Stimulated activated CD4-positive, alpha-beta T cell treated with anti-CD3 and anti-CD28 coated beads, Interleukin-12 subunit alpha, Interleukin-12 subunit beta, amount 100 ng/mL, for 24 hours (primary cell): ENCODE results near the gene DUSP28.

Experiments used
- DNase-seq, 2 experiments: peaks; one replicate each; pipeline ENCODE4 v3.0.0-alpha.2; 2020; ENCODE audit warnings: low read depth in 2 of 2

DUSP28 gene

DNA sequence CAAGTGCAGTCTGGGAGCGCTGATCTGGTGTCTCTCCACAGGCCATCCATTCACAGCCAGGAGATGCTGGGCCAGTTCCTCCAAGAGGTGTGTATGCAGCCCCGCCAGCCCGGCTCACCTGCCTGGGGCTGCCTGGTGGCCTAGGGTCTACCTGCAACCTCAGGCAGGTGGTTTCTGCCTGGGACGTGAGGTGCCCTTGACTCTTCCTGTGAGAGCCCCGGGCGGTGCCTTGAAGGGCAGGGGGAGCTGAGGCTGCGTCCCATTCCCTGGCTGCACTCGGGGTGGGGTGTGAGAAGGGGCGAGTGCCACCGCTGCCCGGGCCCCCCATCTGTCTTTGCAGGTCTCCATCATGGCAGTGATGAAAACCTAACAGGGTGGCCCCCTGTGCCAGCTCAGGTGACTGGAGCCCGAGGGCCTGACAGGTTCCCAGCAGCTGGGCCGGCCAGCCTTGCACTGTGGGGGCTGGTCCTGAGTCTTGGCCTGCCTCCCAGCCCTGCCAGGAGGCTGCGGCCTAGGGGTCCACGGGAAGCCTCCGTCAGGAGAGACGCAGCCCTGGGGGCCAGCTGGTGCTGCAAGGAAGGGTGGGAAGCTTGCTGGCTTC, 38.3 kb downstream of the DUSP28 start:
- DNase-seq = no peak

DNA sequence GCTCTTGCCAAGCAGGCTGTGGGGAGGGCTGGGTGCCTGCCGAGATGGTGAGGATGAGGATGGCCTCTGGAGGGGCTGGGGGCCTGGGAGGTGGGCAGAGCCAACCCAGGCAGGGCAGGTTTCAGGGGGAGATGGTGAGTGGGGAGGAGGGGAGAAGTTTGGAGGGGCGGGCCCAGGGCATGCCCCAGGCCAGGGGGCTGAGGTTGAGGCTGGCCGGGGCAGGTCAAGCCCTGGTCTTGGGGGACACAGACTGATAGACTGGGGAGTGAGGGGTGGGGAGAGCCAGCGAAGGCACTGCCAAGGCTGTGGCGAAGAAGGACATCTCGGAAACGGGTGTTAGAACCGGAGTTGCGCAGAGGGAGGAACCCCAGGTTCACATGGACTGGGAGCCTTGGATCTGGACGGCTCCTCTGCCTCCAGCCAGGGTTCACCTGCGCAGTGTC, 39.0 kb downstream of the DUSP28 start:
- DNase-seq = no peak

GRCh38 chr2:240600451-240600961, 40.3 kb downstream of the DUSP28 start:
- no peak for DNase-seq

DNA sequence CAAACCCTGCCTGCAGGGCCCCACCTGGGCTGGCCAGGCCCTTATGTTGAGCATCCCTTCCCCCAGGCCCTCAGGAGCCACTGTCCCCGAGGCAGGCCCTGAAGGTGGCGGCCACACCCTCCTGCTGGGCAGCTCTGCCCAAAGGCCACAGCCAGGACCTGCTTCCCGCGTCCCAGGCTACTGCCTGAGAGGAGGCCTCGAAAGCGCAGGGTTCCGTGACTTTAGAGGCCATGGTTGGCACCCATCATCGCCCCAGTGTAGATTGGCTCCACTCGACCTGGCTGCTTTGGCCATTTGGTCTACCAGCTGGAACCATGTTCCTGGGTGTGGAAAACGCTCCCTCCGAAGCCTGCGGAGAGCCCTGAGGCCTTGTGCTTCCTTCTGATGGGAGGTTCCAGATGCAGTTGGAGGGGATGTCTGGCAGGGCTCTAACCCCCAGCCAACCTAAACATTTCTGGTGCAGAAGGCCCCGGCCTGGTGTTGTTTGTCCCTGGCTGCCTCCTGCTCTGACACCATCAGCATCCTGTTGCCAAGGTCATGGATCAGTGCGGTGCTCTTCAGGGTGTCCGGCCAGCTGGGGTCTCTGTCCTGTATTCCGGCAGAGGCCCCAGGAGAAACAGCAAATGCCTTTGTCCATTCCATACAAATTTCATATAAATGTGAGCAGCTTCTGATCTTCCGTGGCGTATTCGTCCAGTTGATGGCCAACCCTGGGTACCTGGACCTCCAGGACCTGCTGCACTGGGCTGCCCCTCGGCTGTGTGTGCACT, 41.1 kb downstream of the DUSP28 start:
- no peak for DNase-seq

DNA sequence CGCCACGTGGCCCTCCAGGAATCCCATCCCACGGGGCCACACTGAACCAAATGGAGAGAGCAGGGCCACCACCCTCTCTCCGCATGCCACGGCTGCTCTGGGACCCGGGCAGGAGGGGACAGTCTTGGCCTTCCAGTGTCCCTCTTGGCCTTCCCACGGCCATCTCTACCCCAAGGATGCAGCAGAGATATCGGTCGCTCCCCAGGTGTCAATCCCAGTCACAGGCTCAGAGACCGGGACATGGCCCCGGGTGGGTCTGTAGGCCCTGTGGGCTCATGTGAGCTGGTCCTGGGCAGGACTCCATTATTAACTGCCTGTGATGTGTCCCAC, 41.6 kb downstream of the DUSP28 start:
- DNase-seq = no peak

- no peak for DNase-seq
Observed at GRCh38 chr2:240602266-240603050, 42.3 kb downstream of the DUSP28 start.

GRCh38 chr2:240603081-240603835, 43.1 kb downstream of the DUSP28 start:
- DNase-seq = no peak

GRCh38 chr2:240603846-240604245, 43.7 kb downstream of the DUSP28 start:
- no peak for DNase-seq

DNA sequence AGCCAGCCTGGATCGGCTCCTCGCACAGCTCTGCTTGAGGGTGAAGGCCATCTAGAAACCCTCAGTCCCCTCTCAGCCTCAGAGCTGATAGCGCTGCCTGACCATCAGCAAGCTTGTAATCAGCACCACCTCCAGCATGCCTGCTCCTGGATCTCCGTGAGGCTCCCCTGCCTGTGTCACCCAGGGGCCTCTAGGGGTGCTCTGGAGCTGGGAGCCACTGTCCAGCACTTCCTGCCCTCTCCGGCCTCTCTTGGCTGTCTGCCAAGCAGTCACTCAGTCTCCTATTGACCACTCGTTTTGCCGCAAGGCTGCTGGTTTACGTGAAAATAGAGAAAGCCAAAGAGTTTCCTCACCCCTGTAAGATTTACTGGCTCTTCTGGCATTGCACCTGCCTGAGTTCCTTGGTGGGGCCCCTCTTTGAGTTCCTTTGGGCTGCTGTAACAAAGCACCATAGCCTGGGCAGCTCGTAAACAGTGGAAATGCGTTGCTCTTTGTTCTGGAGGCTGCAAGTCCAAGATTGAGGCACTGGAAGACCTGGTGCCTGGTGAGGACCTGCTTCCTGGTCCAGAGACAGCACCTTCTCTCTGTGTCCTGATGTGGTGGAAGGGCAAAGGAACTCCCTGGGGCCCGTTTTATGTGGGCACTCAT, 44.3 kb downstream of the DUSP28 start:
- DNase-seq = no peak

DNA sequence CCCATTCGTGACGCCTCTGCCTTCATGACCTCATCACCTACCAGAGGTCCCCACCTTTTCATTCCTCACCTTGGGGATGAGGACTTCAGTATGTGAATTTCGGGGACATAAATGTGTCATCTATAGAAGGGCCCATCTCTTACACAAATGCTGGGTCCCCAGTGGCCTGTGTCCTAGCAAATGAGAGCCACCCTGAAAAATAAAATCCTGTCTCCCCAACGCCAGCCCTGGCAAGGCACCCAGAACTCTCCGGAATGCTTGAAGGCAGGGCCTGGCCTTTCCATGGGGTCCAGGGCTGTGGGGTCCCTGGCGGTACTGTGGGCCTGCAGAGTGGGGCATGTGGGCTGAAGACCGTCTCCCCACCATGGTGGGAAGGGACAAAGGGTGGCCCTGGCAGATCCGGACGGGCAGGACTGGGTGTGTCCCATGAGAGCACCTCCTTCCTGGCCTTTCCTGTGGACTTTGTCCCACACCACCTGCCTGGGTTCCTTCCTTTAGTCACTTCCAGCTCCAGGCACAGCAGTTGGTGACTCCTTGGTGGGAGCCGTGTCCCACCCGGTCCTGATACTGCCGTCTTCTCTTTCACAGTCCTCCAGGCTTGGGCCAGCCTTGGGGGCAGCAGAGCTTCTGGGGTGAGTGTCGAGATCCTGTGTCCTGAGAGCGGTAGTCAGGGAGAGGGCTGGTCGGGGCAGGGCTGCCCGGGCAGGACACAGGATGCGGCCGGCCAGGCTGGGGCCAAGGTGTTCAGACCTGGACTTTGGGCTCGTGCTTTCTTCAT, 45.0 kb downstream of the DUSP28 start:
- DNase-seq = no peak

DNA sequence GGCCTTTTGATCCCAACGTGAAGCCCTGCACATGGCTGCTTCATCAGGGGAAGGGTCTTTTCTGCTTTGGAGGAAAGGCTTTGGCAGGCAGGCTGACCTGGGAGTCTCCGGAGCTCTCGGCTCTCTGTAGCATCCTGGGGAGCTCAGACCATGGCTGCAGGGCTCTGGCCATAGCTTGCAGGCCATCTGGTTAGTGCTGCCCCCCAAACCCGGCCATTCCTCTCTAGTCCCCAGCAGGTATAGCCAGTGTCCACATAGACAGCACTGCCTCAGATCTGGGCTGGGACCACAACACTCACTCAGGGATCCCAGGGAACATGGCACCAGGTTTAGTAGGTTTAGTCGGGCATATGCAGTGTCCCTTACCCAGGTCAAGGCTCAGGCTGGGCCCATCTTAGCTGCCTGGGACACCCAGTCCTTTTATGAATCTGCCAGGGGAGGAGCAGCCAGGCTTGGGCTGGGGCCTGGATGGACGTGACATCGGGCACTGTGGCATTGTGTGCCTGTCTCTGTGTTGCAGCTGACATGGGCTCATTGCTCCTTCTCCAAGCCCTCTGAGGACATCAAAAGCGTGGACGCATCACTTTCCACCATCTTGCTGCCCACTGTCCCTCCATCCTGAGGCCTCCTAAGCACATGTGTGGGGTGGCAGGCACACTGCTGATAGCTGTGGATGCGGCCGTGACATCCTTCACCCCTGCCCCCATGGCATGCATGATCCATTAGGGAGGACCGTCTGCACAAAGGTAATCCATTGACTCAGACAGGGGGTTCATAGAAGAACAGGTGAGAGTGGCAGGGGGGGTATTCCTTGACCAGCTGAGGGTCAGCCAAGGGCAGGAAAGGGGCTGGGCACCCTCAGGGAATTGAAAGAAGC, 45.9 kb downstream of the DUSP28 start:
- DNase-seq = no peak

DNA sequence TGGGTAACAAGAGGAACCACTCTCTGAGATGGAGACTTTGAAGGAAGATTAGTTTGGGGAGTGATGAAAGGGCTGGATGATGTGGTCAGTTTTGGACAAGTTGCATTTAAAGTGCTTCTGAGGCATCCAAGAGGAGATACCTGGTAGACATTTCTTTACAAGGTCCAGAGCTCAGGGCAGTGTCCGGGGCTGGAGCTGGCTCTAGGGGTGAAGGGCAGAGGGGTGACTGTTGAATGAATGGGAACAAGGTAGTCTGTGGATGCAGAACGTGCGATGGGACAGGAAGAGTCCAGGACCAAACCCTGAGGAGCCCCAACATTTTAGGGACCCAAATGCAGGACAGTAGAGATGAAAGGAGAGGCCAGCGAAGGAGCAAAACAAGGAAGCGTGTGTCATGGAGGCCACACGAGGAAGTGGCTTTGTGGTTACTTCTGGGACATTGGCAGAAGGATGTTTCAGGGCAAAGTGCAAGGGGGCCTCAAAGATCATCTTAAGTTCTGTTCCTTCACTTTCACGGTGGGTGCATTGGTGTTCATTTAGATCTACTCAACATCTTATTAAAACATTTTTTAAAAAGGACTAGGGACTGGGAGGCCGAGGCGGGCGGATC, 51.5 kb downstream of the DUSP28 start:
- DNase-seq = no peak
